SH-SY5Y (cell line): ENCODE data around the gene SIAE.

Source experiments
- GATA2 ChIP-seq: IDR thresholded peaks from 2 replicates; pipeline ENCODE4 v1.6.1; 2011; ENCODE audit warnings: mild to moderate bottlenecking, low read depth, low read length
- GATA3 ChIP-seq: IDR thresholded peaks from 2 replicates; pipeline ENCODE4 v1.6.1; 2011; ENCODE audit warnings: low read depth, mild to moderate bottlenecking, low read length, moderate library complexity

- no peak for TF ChIP-seq GATA2
- no peak for TF ChIP-seq GATA3
Observed at GRCh38 chr11:124678416-124678815, 4.9 kb upstream of the SIAE start.
